HL-60 (cell line): Measurements from ENCODE around the gene FGF14.

Source experiments
- CTCF ChIP-seq: IDR thresholded peaks from one replicate; pipeline ENCODE4 v1.5.1; 2011; ENCODE audit warnings: low read length, control low read depth, inconsistent platforms; ENCODE audit not compliant: insufficient read depth
- POLR2AphosphoS5 ChIP-seq: IDR thresholded peaks from 2 replicates; pipeline ENCODE4 v1.6.1; 2012; ENCODE audit warnings: low read depth
- REST ChIP-seq: IDR thresholded peaks from 2 replicates; pipeline ENCODE4 v1.6.1; 2012; ENCODE audit warnings: low read depth; ENCODE audit not compliant: insufficient replicate concordance

GRCh38 chr13:102422690-102423089, 20.8 kb upstream of the FGF14 start:
- no peak for TF ChIP-seq CTCF
- no peak for TF ChIP-seq POLR2AphosphoS5
- TF ChIP-seq REST: no peak
